KG1 (cell line): Measurements from ENCODE around the gene PDP2.
"Not testable (repeated sequence)": the region's sequence is repeated elsewhere in the genome, so short reads cannot be mapped to it uniquely, and the experiment has no call there.

ENCODE experiments used
- DNase-seq: peaks from one replicate; lab custom pipeline; 2025; lab: John Stamatoyannopoulos, UW

Gene PDP2

DNA sequence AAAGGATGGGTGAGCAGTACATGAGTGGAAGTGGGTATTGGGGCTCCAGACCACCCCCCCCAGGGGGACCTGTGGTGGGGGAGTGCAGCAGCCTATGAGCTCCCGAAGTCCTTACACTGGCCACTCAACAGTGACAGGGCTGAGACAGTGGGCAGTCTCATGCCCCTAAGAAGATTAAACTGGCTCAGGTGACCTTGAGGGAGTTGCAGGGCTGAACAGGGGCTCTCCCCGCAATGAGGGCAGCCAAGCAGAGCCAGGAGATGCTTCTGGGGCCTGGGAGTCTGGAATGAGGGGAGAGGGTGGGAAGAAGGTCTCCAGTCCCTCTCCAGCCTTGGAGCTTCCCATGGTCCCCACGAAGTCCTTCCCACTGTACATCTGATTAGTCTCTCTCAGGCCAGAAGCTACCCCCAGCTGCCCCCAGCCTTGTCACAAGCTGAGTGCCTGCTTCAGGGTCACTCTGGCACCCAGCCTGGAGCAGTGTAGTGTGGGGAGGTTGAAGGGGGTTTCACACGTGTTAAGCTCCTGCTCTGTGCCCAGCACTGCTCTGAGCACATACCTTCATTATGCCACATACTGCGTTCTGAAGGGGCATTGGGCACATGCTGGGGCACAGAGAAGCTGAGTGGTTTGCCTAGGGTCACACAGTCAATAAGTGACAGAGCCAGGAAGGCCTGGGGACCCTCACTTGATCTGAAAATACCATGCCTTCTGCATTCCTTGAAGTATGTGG, 39.4 kb downstream of the PDP2 start:
- no peak for DNase-seq

- no peak for DNase-seq
These were observed 39.9 kb downstream of the PDP2 start for GRCh38 chr16:66920299-66920590.

- DNase-seq = no peak
These were observed 40.8 kb downstream of the PDP2 start for GRCh38 chr16:66920924-66921680.

DNA sequence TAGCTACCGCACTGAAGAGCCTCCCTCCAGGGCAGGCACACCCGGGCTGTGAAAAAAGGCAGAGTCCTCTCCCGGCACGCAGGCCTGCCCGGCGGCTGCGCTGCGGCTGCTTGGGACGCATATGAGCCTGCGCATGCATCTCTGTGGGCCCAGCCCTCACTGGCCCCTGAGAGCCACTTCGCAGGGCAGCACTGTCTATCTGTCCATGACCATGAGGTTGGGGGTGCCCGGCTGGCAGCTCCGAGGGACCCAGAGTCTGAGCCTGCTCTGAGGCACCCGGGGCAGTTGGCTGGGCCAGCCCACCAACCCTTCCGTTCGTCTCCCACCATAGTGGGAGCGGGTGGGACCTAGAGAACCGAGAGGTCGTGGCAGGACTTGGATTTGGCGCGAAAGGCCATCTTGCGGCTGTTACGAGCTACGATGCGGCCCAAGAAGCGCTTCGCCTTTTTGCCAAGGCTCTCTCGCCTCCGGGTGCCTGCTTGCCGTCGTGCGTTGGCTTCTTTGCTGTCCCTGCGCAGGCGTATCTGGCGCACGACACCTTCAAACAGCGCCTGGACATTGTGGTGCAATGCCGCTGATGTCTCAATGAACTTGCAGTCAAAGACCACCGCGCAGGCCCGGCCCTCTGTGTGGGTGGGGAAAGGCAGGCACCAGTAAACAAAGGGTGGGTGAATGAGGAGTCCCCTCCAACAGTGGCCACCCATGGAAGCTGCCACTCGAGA, 41.6 kb downstream of the PDP2 start:
- no peak for DNase-seq

DNA sequence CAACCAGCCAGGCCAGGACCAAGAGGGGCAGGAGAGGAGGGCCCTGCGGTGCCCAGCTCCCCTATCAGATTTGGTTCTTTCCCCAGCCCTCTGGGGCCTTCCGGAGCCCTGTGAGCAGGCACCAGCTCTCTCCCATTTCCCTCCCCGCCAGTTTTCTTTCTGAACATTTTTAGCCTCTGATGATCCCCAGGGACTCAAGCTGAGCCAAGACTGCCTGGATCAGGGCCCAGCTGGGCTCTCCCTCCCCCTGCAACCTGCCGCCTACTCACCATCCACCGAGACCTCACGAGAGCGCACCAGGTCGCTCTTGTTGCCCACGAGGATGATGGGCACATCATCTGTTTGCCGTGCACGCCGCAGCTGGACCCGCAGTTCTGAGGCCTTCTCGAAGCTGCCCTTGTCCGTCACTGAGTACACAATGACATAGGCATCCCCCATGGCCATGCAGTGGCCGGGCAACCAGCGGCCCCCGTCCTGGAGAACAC, 43.0 kb downstream of the PDP2 start:
- DNase-seq = no peak

DNA sequence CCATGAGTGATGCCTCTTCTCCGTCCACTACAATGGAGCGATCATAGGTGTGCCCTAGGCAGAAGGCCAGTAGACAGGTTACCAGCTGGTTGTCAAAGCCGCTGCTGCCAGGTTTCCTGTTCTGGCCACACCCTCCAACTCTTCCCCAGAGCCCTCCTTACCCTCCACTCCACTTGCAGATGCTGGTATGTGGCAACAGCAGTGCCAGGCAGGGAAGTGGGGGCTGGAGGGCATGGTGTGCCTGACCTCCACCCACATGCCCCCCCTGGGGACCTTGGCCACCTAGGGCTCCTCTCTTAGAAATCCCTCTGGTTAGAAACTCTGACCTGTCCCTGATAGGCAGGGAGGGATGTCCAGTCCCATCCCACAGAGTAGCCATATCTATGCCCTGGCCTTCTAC, 43.6 kb downstream of the PDP2 start:
- DNase-seq = no peak

DNA sequence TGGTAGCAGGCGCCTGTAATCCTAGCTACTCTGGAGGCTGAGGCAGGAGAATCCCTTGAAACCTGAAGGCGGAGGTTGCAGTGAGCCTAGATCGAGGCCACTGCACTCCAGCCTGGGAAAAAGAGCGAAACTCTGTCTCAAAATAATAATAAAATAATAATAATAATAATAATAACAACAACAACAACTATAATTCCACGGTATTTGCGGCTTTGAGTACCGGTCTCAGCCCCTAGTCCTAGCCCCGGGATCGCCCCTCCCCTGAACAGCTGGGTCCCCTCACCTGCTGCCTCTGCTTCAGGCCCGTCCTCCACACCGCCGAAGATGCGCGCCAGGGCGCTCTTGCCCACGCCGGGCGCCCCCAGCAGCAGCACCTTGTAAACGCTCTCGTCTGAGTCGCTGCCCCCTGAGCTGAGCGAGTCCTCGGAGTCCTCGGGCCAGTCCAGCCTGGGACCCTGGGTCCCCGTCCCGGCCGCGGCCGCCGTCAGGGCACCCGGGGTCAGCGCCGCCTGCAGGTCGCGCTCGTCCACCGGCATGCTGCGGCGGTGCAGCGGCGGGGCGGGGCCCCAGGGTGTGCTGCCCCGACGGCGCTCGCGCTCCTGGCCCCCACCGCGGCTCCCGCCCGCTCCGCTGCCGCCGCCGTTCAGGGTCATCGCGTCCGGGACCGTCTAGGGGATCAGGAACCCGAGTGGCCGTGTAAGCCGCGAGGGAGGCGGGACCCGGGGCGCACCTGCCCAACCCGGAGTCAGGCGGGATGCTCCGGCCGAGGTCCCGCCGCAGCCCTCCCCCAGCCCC, 44.4 kb downstream of the PDP2 start:
- no peak for DNase-seq

- DNase-seq = no peak
These were observed 45.1 kb downstream of the PDP2 start, which contains the start of gene RRAD for GRCh38 chr16:66925322-66925840. RRAD (minus strand) TSS chr16:66925535; CDS start chr16:66925179, 356 bp downstream.

GRCh38 chr16:66926171-66926947, 46.0 kb downstream of the PDP2 start:
- DNase-seq = no peak

DNA sequence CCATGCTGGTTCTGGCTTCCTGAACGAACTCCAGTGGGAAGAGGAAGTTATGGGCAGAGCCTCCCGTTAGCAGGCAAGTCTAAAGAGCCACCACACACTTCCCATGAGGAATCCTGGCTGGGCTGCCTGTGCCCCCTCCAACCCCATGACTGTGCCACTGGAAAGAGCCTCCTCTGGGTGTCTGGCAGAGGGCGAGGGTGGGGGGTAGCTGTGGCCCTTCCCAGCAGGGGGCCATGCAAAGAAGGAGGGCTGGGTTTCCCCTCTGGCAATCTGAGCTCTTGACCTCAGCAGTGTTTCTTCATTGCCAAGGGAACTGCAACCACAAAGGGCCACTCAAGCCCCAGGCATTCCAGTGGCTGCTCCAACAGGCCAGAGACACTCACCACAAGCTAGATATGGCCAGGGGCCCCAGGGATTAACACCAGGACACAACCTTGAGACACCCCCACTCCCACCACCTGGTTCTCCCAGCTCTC, 46.7 kb downstream of the PDP2 start:
- DNase-seq = no peak

DNA sequence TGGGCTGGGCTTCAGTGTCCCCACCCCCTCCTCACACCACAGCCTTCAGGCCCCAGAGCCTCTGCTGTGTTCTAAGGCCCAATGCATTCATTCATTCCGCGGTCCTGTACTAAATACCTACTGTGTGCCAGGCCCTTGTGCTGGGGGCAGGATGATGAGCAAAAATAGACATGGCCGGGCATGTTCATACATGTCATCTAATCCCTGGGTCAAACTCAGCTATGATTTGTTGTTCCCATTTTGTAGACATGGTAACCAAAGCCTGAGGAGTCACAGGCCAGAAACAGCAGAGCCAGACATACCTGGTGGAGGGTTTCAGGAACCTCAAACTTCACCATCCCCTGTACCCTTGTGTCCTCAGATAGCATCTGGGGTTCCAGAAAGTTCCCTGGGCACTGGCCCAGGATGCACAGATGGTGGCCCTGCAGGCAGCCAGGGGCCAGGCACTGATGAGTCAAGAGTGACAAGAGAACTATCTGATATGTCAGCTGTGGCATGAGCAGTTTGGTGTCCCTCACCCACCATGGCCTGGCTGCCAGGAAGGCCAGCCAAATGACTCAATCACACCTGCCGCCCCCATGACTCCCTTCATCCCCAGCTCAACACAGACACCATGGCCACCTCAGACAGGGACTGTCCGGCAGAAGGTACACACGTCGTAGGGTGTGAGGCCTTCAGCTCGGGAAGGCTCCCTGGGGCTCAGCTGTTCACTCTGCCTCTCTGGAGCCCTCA, 47.8 kb downstream of the PDP2 start:
- no peak for DNase-seq

DNA sequence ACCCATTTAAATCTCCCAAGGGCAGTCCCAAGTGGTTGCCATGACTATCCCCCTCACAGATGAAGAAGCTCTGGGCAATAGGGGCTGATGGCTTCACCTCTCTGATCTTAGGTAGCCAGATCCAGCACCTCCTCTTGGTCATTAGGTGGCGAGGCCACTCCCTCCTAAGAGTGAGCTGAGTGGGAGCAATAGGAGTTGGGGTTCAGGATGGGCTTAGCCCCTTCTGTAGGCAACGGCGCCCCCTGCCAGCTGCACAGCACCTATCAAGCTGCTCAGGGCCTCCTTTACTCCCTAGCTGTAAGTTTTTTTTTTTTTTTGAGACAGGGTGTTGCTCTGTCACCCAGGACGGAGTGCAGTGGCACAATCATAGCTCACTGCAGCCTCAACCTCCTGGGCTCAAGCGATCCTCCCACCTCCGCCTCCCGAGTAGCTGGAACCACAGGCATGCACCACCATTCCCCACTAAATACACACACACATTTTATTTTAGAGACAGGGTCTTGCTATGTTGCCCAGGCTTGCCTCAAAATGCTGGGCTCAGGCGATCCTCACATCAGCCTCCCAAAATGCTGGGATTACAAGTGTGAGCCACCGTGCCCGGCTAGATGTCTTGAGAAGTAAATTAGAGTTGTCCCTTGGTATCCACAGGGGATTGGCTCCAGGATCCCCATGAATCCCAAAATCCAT, 48.5 kb downstream of the PDP2 start:
- DNase-seq = no peak

DNA sequence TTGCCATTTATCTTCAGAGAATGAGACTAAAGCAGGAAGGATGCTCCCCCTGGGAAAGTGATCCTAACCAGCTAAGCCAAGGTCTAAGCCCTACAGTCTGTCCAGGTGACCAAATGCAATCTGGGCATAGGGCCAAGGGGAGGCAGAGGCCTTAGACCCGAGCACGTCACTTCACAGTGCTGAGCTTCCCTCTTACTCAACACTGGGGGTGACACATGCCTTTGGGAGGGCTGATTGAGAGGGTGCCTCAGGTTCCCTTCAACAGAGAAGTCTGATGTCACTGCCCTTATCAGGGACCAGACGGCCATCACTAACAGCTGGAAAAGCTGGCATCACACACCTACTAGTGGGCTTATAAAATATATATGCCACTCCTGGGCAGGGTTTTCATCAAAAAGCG, 49.9 kb downstream of the PDP2 start:
- no peak for DNase-seq

DNA sequence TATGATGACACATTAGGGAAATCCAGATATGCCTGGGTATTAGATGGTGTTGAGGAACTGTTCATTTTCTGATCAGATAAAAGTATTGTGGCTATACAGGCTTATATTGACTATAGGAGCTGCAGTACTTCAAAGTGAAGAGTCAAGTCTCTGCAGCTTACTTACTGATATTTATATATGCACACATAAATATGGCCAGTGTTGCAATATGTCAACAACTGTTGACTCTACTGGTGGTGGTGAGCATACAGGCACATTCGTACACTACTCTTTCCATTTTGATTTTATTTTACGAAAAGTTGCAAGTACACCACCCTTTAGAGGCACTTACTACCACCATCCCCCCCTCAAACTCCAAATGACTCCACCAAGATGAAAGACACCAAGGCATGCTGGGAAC, 51.4 kb downstream of the PDP2 start:
- no peak for DNase-seq

DNA sequence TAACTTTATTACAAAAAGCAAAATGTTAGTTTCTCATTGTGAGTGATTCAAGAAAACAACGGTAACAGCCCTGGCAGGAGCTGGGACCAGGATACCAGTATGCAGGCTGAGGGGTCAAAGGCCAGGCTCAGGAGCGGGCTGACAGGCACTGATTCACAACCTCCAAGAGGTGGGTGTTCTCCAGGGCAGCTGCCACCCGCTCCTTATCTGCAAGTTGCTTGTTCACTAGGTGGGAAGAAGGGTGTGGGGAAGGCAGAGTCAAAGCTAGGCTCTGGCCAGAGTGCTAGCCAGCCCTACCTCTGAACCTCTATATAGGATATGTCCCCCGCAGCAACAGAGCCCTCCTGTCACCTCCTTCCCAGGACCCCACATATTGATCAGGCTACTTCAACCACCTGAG, 51.8 kb downstream of the PDP2 start:
- DNase-seq = no peak

DNA sequence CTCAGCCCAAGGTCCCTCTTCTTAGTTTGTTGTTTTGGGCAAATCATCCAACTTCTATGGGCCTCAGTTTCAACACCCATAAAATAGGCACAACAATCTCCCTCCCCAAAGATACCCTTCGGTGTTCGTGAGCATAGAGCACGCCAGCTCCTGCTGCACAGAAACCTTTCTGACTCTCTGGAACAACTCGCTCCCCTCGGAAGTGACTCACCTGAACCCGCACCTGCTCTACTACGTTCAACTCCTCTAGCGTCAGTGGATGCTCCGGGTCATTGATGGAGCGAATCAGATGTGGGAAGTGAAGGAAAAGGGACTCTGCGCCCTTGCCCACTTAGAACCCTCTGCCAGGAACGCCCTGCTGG, 53.4 kb downstream of the PDP2 start:
- no peak for DNase-seq

DNA sequence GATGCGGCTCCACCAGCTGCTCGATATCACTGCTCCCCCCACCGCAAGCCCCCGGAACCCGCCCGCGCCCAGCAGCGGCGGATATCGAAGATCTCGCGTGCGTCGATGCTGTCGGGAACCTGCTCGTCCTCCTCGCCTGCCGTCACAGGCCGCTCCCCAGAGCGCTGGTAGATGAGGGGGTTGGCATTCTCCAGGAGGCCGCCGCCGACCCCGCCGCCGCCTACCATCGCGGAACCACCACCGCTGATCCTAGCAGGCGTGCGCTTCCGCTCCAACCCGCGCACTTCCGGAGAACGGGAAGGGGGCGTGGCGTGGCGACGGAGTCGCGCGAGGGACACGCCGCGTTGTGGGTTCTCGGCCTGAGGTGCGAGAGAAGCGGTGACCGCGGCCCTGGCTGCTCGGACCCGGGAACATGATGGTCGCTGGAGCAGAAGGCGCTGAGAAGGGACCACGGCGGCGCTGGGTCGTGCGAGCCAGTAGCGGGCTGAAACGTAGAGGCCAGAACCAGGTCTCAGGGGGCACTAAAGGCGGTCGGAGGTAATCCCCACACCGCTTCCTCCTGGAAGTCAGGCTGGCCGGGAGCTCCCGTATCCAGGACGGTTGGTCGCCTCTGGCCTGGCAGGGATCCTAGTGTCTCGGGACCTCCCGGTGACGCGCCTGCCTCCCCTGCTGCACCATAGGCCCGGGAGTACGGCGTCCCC, 54.0 kb downstream of the PDP2 start, which contains the start of gene CIAO2B:
Gene CIAO2B, minus strand, starts transcription at position 265 of the 701 bp plus-strand sequence. Its CDS starts 38 bp downstream, at position 227.
- peak; percentile 62 for DNase-seq

DNA sequence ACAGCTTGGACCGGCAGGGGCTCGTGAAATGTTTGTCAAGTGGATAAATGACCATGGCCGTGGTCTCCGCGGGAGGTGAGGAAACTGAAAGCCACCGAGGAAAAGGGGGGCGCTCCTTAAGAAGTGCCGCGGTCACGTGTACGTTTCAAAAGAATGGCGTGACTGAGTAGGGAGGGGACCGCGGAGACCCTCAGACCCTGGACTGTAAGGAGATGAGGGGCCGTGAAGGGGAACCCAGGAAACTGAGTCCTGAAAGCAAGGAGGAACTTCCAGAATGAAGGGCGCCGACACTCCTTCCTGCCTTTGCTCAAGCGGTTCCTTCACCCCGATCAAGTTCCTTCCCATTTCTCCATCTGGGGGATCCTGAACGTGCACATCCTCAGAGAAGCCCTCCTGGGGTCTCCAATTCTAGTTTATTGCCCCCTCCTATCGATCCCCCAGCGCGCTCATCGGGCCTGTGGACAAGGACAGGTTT, 54.6 kb downstream of the PDP2 start:
- DNase-seq = not testable (repeated sequence)
